Stomach (tissue), 9 donors: ENCODE measurements around the gene RPP21. TPM values are rescaled to one million over a fixed set of nuclear protein-coding genes. Genes with fewer than 3 reads are reported as not detected.

Experiments
- DNase-seq, 2 donors: peaks; one replicate each; pipeline versions ENCODE4 v3.0.0 to v3.0.0-alpha.2; 2013 to 2019
- H3K27ac ChIP-seq, 5 donors: fragments of 200-600 bp in 4 of 5; sonication (generic) in 4 of 5; one replicate each; pipeline ENCODE4 v1.5.1; 2013 to 2019; ENCODE audit warnings: mild to moderate bottlenecking in 1 of 5, moderate library complexity in 1 of 5
- H3K27me3 ChIP-seq, 3 donors: fragments of 200-600 bp; sonication (generic); one replicate each; pipeline ENCODE4 v1.5.1; 2017 to 2019; ENCODE audit warnings: mixed run types in 1 of 3
- H3K36me3 ChIP-seq, 4 donors: fragments of 200-600 bp; sonication (generic); 1 replicate in 3 of 4; 2 replicates in 1 of 4; pipeline ENCODE4 v1.5.1; 2016 to 2019
- H3K4me1 ChIP-seq, 4 donors: fragments of 200-600 bp; sonication (generic); one replicate each; pipeline ENCODE4 v1.5.1; 2016 to 2019
- H3K4me3 ChIP-seq, 4 donors: fragments of 200-600 bp; sonication (generic) in 3 of 4; one replicate each; pipeline ENCODE4 v1.5.1; 2016 to 2019; ENCODE audit warnings: mild to moderate bottlenecking in 1 of 4
- H3K9me3 ChIP-seq, 4 donors: fragments of 200-600 bp; sonication (generic); one replicate each; pipeline ENCODE4 v1.5.1; 2016 to 2019
- CTCF ChIP-seq, 7 experiments: fragments of 450-650 bp in 4 of 7; fragments of 200-600 bp in 3 of 7; sonication (generic) in 3 of 7; IDR thresholded peaks; one replicate each; pipeline ENCODE4 v1.5.1; 2016 to 2019; ENCODE audit warnings: antibody characterized with exemption in 7 of 7, control low read depth in 2 of 7, mild to moderate bottlenecking in 1 of 7
- EP300 ChIP-seq: sonication (generic); formaldehyde crosslinking; IDR thresholded peaks from one replicate; pipeline ENCODE4 v1.6.1; 2017; ENCODE audit warnings: antibody characterized with exemption
- POLR2A ChIP-seq, 4 donors: fragments of 450-650 bp; IDR thresholded peaks; one replicate each; pipeline ENCODE4 v1.6.1; 2016; ENCODE audit warnings: antibody characterized with exemption in 4 of 4, control low read depth in 2 of 4, mild to moderate bottlenecking in 1 of 4, moderate library complexity in 1 of 4
- POLR2AphosphoS5 ChIP-seq, 3 donors: sonication (generic); formaldehyde crosslinking; IDR thresholded peaks; one replicate each; pipeline ENCODE4 v1.6.1; 2016; ENCODE audit warnings: antibody characterized with exemption in 3 of 3
- WGBS, 5 donors: extraction: QIAGEN DNeasy Blood & Tissue Kit in 3 of 5; methylation state at CpG; one replicate each; pipeline versions ENCODE4 v1.1.5 to v1.1.7; 2013 to 2018; 5-methylcytosine and 5-hydroxymethylcytosine counted together
- intact Hi-C: fragments of 100-400 bp; cut with DNase I; formaldehyde crosslinking; loops from one replicate; pipeline ENCODE4 v1.15.1; 2023; ENCODE audit warnings: low total_unique reads
- polyA plus RNA-seq, 3 donors: library from polyadenylated mRNA; stranded (reverse); fragments of 200-250 nt; gene quantifications; one replicate each; pipeline ENCODE4 v1.2.3, GENCODE V29; 2013
- total RNA-seq, 5 donors: library from RNA; depleted of rRNA; stranded (reverse); fragments of >200 nt; gene quantifications; one replicate each; pipeline versions ENCODE4 v1.1.0 to v1.2.3, GENCODE V29; 2014 to 2016
- donor health status: healthy with polysubstance abuse.
- donor health status: Bipolar disorder and iron deficiency.
- donor health status: healthy.

RPP21 gene
- total and polyA plus RNA-seq, 8 donors, result 4.5 to 167 (median 119) TPM; not detected in 1

DNA sequence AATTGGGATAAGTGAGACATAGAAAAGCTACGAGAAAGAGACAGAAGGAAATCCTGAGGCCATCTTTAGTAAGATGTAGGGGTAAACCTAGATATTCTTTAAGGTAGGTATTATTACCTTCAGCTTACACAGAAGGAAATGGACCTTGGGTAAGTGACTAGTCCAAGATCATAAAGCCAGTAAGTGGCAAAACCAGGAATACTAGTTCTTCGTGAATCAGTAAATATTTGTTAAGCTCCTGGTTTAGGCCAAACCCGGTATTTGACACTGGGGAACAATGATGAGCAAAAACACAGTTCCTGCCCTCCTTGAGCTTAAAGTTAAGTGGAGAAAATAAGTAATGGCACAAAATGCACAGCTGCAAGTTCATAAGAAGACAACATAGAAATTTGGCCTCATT lies 13.0 kb upstream of the RPP21 start:
- Histone ChIP-seq H3K27me3 (no peaks in the 10 kb centered on the region), H3K27ac (no peak overlapping the region), H3K4me1 (peaks cover 4 to 13% (median 10%) of the 10 kb centered on the region in 4 donors), H3K9me3 (no peaks in the 10 kb centered on the region), H3K4me3 (no peak overlapping the region), H3K36me3 (peaks cover 15 to 80% (median 79%) of the 10 kb centered on the region in 4 donors)
- WGBS, 5 donors, result 52 to 81% (median 58%) methylated on average over 3 of the region's 3 CpGs
- TF ChIP-seq EP300 (no peak), POLR2AphosphoS5 (IDR thresholded peaks at IDR 0.05) (no peak), POLR2A (IDR thresholded peaks at IDR 0.05) (no peak), CTCF (IDR thresholded peaks at IDR 0.05) (no peak)
- DNase-seq, result no peak
- intact Hi-C loops, result no loop called here

- H3K4me3 ChIP-seq, result no peak overlapping the region
- no peaks in the 10 kb centered on the region for H3K9me3 ChIP-seq
- H3K36me3 ChIP-seq, result peaks cover 26 to 100% (median 99%) of the 10 kb centered on the region in 4 donors
- no peaks in the 10 kb centered on the region for H3K27me3 ChIP-seq
- H3K27ac ChIP-seq, result no peak overlapping the region
- TF ChIP-seq POLR2A (IDR thresholded peaks at IDR 0.05) (no peak), POLR2AphosphoS5 (IDR thresholded peaks at IDR 0.05) (no peak), CTCF (IDR thresholded peaks at IDR 0.05) (no peak), EP300 (no peak)
- no peaks in the 10 kb centered on the region for H3K4me1 ChIP-seq
- 78 to 87% (median 79%) methylated on average over 2 of the region's 2 CpGs for WGBS, 5 donors
- intact Hi-C loops, result no loop called here
- DNase-seq, result no peak
These were observed 10.7 kb upstream of the RPP21 start for GRCh38 chr6:30334075-30334783.

GRCh38 chr6:30340589-30341054 lies 4.3 kb upstream of the RPP21 start:
- no peak overlapping the region for H3K4me3 ChIP-seq
- no peak overlapping the region for H3K27ac ChIP-seq
- peaks cover 29 to 73% (median 70%) of the 10 kb centered on the region in 4 donors for H3K36me3 ChIP-seq
- no peak for TF ChIP-seq POLR2A (IDR thresholded peaks at IDR 0.05)
- no peak for TF ChIP-seq CTCF (IDR thresholded peaks at IDR 0.05)
- H3K4me1 ChIP-seq, result peaks cover 3 to 8% (median 6%) of the 10 kb centered on the region in 4 donors
- intact Hi-C loops, result no loop called here
- H3K27me3 ChIP-seq, result no peaks in the 10 kb centered on the region
- DNase-seq, result no peak
- WGBS, 5 donors, result 72 to 83% (median 79%) methylated on average over 6 of the region's 6 CpGs
- no peaks in the 10 kb centered on the region for H3K9me3 ChIP-seq

GRCh38 chr6:30341218-30341617 lies 3.7 kb upstream of the RPP21 start:
- Histone ChIP-seq H3K27me3 (no peaks in the 10 kb centered on the region), H3K9me3 (no peaks in the 10 kb centered on the region), H3K36me3 (peaks cover 24 to 67% (median 65%) of the 10 kb centered on the region in 4 donors), H3K4me3 (no peak overlapping the region), H3K27ac (no peak overlapping the region), H3K4me1 (peaks cover 9 to 14% (median 12%) of the 10 kb centered on the region in 4 donors)
- no peak for DNase-seq
- WGBS, 5 donors, result 89 to 96% (median 93%) methylated on average over 3 of the region's 3 CpGs
- no peak for TF ChIP-seq POLR2A (IDR thresholded peaks at IDR 0.05)
- TF ChIP-seq EP300, result no peak
- no peak for TF ChIP-seq CTCF (IDR thresholded peaks at IDR 0.05)
- no peak for TF ChIP-seq POLR2AphosphoS5 (IDR thresholded peaks at IDR 0.05)
- intact Hi-C loops, result no loop called here
